ENCODE results near the gene ADPRHL1.
"Not testable (repeated sequence)": the region's sequence is repeated elsewhere in the genome, so short reads cannot be mapped to it uniquely, and the experiment has no call there.

ADPRHL1 gene

DNA sequence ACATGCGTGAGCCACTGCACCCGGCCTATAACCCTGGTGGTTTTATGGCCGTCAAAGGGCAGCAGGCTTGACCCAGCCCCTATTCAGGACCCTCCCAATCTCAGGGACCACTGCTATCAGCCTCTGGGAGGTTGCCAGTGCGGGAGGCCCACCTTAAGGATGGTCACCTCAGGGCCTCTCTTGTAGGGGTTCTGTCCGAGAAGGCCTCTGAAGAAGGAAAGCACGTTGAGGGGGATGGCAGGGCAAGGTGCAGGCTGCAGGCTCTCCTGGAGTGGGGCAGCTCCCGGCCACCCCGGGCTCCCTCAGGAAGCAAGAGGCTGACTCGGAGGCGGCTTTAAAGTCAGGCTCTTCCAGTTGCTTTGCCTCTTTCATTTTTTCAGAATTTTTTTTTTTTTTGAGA lies 83.4 kb downstream of the ADPRHL1 start:
- TF ChIP-seq, protein P1, sequence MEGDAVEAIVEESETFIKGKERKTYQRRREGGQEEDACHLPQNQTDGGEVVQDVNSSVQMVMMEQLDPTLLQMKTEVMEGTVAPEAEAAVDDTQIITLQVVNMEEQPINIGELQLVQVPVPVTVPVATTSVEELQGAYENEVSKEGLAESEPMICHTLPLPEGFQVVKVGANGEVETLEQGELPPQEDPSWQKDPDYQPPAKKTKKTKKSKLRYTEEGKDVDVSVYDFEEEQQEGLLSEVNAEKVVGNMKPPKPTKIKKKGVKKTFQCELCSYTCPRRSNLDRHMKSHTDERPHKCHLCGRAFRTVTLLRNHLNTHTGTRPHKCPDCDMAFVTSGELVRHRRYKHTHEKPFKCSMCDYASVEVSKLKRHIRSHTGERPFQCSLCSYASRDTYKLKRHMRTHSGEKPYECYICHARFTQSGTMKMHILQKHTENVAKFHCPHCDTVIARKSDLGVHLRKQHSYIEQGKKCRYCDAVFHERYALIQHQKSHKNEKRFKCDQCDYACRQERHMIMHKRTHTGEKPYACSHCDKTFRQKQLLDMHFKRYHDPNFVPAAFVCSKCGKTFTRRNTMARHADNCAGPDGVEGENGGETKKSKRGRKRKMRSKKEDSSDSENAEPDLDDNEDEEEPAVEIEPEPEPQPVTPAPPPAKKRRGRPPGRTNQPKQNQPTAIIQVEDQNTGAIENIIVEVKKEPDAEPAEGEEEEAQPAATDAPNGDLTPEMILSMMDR (IDR thresholded peaks at IDR 0.05; ENCODE audit: insufficient read depth, missing control alignments), result no peak
- DNase-seq (ENCODE audit: insufficient read length, low spot score) (no peak), FAIRE-seq (no peak)

DNA sequence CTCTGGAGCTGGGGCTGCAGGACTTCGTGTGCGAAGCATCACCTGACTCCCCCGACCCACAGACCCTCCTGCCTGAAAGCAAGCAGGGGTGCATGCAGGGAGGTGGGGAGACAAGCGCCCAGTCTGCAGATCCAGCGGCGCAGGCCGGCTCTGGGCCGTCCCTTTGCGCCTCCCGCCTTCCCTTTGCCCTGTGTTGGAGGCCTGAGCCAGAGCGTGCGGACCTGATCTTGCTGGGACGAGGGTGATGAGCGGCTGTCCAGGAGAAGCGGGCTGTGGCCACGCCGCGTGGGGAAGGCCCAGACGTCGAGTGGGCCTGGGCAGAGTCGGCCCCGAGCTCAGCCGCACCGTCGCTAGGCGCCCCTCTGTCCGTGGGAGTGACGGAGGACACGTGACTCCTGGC lies 84.1 kb downstream of the ADPRHL1 start:
- DNase-seq (ENCODE audit: insufficient read length, low spot score), result no peak
- TF ChIP-seq, protein P1 (IDR thresholded peaks at IDR 0.05; ENCODE audit: insufficient read depth, missing control alignments), result no peak
- FAIRE-seq, result no peak

DNA sequence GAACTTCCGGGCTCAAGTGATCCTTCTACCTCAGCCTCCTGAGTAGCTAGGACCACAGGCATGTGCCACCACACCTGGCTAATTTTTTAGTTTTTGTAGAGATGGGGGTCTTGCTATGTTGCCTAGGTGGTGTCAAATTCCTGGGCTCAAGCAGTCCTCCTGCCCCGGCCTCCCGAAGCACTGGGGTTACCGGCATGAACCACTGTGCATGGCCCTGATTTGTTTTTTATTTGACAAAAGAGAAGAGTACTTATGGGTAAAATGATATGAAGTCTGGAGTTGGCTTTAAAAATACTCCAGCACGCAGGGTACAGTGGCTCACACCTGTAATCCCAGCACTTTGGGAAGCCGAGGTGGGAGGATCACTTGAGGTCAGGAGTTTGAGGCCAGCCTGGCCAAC lies 84.9 kb downstream of the ADPRHL1 start:
- DNase-seq (ENCODE audit: insufficient read length, low spot score); FAIRE-seq: not testable (repeated sequence)

DNA sequence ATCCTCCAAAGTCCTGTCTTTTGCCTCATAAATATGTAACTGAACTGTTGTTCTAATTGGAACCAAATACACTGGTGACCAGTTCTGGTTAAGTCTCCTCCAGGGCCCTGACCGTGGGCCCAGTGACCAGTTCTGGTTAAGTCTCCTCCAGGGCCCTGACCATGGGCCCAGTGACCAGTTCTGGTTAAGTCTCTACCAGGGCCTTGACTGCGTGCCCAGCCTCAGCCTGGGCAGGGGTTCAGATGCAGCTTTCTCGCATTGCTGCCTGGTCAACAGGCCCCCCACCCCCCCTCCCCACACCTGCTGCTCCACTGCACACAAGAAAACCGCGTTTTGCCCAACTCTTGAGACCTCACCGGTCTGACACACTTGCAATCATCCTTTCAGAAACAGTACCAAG lies 85.5 kb downstream of the ADPRHL1 start:
- FAIRE-seq (no peak), DNase-seq (ENCODE audit: insufficient read length, low spot score) (no peak)
- TF ChIP-seq, protein P1 (IDR thresholded peaks at IDR 0.05; ENCODE audit: insufficient read depth, missing control alignments), result no peak

DNA sequence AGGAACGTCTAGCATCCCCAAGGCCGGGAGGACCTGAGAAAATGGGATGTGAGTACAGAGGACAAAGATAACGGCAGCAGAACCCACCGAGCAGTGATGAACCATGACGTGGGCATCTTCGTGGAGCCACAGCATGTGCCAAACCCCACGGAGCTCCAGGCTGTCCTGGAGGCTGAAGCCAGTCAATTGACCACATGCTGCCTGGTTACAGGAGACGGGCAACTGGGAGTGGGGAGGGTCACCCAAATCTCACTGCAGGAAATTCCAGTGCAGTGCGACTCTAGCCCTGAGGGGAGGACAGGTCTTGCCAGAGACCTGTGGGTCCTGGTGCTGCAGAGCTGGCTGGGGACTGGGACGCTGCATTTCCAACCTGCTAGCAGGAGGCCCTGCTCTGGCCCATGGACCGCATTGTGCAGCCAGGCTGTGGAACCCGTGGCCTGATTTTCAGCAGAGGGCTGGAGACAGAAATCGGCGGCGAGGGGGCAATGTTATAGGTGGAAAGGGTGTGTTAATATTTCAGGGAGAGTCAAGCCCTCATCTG lies 86.2 kb downstream of the ADPRHL1 start:
- FAIRE-seq (no peak), DNase-seq (ENCODE audit: insufficient read length, low spot score) (no peak)
- TF ChIP-seq, protein P1 (IDR thresholded peaks at IDR 0.05; ENCODE audit: insufficient read depth, missing control alignments), result no peak

DNA sequence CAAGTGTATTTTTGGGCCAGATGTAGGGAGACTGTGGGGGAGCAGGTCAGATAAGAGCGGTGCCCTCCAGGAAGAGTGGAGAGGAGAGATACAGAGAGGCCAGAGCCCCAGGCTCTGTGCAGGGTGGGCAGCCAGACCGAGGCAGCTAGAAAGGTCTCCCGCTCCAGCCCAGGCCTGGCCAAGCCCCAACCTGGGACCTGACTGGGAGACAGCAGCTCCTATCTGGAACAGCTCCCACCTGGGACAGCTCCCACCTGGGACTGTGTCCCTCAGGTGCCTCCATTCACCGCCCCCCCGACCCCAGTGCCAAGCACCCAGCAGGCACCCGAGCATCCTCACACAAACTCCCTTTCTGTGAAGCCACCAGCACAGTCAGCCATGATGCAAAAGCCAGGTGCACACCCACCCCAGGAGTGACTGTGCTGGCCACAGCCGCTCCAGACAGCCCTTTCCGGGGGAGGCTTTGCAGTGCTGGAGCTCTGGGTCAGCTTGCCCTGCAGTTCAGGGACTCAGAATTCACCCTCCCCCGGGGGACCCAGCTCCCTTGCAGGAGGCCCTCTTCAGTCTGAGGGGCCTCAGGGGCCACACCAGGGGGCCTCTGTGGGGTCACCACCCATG lies 87.2 kb downstream of the ADPRHL1 start:
- DNase-seq (ENCODE audit: insufficient read length, low spot score) (no peak), FAIRE-seq (no peak)
- TF ChIP-seq, protein P1 (IDR thresholded peaks at IDR 0.05; ENCODE audit: insufficient read depth, missing control alignments), result no peak

DNA sequence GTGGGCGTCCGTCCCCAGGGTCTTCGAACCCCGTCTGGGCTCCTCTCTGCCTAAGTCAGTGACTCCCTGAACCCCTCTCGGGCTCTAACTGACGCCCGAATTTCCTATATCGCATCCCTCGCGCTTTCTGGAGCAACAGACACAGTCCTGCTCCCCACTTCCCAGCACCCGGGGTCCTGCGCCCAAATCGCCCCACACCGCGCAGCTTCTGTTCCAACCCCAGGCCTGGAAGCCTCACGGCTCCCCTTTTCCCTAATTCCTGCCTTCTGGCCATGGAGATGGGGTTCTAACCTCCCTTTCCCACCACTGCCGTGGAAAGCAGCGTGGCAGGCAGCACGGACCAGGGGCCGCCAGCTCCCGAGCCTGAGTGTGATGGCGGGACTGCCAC lies 87.7 kb downstream of the ADPRHL1 start:
- DNase-seq (ENCODE audit: insufficient read length, low spot score) (no peak), FAIRE-seq (no peak)
- TF ChIP-seq, protein P1 (IDR thresholded peaks at IDR 0.05; ENCODE audit: insufficient read depth, missing control alignments), result no peak
